SHP77 (cell line): ENCODE measurements around the gene AGXT2.
"Not testable (repeated sequence)": the region's sequence is repeated elsewhere in the genome, so short reads cannot be mapped to it uniquely, and the experiment has no call there.

Experiments used
- DNase-seq, 2 experiments: peaks; one replicate each; lab custom pipeline; 2025; lab: John Stamatoyannopoulos, UW

AGXT2 gene

DNA sequence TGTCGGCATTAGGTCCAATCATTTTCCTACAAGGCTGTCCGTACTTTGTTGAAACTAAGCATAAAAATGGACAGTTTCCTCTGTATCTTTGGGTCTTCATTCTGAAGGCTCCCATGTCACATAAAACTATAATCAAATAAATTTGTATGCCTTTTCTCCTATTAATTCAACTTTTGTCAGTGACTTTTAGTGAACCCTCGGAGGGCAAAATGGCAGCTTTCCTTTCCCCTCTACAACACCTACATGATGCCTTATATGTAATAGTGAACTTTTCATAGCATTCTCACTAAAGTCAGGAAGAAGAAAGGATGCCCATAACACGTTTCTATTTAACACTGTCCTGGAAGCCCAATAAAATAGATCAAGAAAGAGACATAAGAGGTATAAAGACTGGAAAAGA, 5.1 kb upstream of the AGXT2 start:
- no peak for DNase-seq

DNA sequence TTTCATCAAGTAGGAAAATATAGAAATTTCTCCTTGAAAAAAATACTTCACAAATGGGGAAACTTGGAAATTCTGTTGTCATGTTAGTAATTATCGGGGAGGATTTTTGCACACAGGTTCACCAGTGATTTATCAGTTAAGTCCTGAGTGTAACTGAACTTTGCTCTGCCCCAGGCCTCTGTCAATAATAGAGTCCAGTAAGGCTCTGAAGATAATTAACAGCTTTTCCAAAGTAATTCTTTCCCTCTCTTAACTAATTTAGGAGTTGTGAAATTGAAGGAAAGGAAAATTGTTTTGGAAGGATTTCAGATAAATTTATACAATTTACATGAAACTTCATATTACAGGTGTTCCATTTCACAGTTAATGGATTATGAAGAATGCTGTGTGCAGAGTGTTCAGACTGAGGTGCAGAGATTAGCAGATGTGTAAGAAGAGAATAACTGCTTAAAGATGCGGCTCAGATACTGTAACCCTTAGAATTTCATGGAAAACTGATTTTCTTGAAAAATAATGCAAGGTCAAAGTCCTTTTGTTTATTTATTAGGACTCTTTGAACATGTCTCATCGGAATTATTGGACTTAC, 2.9 kb upstream of the AGXT2 start:
- no peak for DNase-seq

DNA sequence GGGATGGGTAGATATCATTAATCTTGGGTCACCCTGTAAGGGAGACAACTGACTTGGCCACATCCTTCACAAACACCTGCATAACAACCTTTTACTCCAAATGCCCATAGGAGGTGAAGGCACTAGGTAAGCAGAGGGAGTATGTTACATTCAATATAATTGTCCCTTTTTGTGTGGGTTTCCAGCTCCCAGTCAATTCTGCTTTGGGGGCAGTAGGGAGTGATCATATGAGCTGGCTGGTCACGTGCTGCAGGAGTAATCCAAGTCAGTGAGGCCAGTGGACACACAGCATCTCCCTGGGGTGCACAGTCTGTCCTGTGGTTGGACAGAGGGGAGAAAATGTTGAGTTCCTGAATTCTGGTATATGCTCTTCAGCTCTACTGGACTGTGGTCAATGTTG, 1.2 kb upstream of the AGXT2 start:
- DNase-seq: no peak

DNA sequence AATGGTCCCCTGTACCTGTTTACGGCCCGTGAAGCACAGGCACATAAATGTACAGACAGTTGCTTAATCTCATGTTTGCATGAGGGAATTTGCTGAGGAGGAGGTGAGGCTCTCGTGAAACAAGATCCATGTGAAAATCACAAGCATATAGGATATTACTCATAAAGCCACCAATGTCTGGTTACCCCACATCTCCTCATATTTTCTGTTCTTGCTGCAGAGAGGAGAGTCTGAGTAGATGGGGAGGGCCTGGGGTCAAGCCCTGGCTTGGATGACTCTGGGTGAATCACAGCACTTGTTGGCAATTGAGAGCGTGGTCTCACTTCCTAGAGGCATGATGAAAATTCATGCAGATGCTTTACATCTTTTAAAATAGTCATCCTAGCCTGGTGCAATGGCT, 975 bp downstream of the AGXT2 start:
- no peak for DNase-seq

DNA sequence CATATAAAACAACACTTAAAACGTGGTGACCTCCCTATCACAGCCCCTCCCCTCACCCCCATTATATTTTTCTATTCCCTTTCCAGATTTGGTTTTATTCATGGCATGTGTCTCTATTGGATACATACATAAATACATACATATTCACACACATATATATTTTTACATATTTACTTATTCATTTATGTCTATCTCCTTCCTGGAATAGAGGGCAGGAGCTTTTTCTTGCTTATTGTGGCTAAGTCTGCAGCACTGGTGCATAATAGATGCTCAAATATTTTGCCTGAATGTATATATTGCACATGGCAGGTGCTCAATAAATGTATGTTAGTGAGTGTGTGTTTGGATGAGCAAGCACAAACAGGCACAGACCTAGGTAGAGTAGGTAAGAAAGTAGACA, 2.5 kb downstream of the AGXT2 start:
- no peak for DNase-seq

DNA sequence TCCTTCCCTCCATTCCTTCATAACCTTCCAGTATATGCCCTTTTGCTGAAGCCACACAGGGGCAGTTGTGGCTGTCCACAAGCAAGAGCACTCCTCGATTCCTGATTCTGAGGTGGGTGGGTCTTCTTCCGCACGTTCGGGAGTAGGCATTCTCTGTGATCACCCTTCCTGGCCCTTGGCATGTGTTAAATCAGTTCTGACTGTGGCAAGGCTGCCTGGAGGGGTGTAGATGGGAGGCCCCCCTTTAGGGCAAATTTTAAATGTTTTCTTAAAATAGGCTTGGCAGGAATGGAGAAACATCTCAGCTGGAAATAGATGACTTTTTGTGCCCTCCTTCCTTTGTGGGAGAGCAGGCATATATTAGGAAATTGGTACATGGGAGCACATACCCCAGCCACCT, 3.1 kb downstream of the AGXT2 start:
- DNase-seq: no peak

DNA sequence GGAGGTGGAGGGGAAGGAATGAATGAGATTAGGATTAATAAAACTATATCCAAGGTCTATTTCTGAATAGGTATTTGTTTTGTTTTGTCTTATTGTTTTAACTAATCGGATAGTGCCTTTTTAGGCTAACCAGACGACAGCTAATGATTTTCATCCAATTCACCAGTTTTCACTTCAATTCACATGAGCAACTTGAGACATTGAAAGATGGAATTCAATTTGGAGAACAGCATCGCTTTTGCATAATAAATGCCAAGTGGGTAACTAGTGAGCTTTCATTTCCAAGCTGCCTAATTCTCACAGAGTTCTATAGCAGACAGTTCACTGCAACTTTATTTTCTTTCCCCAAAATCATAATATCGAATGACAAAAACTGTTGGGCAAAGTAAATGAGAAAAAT, 5.0 kb downstream of the AGXT2 start:
- DNase-seq: no peak

DNA sequence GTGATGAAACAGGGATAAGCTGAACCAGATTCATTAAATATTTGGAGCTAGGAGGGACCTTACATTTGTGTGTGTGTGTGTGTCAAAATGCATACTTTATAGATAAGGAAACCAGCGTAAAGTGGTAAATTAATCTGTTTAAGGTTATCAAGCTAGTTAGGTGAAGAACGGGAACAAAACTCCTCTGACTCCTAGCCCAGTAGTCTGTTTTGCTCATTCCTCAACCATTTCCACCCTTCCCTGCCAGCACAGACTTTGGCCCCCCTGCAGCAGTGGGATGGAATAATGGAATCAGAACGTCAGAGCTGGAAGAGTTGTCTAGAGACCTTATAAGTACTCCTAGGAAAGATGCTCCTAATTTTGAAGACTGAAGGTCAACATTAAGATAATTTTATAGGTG, 6.5 kb downstream of the AGXT2 start:
- DNase-seq: no peak

DNA sequence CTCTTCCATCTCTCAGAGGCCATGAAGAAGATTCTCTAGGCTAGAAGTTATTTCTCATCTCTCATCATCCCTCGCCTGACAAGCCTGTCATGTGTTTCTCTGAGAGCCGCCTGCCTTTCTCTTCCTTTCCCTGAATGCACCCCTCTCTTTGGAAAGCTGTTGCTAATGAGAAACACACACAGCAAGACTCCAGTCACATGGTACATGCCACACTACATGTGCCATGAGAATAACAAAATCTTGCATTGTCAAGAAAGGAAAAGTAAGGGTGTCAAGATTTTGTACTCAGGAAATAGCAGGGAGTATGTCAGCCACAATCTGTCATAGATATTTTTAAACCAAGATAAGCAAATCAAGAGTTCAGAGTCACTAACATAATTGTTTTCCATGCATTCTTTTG, 8.9 kb downstream of the AGXT2 start:
- no peak for DNase-seq

DNA sequence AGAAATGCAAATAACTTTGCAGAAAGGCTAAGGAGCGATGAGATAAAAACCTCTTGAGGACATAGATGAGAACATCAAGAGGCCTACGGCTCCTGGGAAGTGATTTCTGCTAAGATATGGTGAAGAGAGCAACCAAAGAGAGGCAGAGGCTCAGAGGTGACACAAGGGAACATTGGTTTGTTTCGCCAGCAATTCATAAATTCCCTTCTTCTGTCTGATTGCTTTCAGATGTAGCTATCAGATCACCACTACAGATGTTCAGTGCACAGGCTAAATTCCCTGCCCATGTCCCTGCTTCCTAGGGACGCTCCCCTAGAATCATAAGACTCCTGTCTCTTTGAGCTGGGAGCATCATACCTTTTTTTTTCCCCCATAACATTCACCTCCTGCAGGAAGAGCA, 11.2 kb downstream of the AGXT2 start:
- DNase-seq: no peak

DNA sequence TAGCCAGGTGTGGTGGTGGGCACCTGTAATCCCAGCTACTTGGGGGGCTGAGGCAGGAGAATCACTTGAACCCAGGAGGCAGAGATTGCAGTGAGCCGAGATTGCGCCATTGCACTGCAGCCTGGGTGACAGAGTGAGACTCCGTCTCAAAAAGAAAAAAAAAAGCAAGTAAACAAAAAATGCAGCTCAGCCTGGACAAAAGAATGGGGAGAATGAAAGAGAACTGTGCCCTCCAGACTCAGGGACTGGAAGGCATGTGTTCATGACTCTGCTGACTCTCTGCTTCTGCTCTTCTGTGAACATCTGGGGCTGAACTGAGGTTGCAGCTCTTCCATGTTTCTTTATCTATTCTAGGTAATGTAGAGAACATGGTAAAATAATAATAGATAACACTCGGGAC, 11.8 kb downstream of the AGXT2 start:
- not testable (repeated sequence) for DNase-seq

DNA sequence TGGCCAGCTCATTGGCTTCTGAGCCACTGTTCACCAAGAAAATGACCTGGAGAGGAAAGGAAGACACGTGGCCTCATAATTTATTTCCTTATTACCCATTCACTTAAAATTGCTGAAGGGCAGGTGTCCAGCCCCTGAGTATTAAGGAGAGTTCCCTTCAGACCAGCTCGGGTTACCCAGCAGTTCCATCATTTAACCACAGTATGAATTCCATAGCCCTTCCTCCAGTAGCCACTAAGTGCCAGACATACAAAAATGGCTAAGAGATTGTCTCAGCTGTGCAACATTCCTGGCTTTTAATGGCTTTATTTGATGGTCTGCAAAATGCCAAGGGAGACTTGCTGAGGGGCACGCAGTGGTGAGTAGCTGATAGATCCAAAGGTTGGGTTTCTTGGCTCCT, 12.5 kb downstream of the AGXT2 start:
- no peak for DNase-seq

DNA sequence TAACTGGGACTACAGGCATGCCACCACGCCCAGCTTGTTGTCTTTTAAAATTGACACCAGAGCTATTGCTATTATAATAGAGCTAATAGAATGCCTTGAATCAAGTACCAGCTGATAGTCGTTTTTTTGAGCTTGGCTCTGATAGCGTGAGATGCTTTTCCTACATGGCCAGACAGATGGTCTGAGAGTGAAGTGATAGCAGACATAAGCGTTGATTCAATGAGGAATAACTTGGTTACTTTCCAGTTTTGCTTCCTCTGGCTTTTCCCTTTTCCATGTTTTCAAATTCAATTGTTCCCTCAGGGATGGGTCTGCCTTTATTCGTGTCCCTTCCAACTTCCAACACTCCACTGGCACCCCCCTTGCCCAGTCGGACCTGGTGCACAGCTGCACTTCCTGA, 15.4 kb downstream of the AGXT2 start:
- no peak for DNase-seq

DNA sequence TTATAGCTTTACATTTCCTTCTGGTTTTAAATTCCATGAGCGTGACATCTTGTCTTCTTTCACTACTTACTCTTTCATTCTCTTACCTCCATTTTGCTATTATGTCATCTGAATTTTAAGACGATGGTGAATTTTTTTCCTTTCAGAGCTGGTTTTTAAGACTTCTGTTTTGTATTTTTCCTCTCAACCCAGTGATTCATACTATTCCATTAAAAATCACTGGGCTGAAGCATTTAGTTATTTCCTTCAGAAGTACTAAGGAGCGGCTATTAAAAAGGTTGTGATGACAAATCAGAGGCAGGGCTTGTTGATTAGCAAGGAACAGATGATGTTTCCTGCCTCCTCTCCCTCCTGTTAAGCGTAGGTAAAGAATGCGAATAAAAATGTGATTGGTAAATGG, 16.5 kb downstream of the AGXT2 start:
- no peak for DNase-seq

DNA sequence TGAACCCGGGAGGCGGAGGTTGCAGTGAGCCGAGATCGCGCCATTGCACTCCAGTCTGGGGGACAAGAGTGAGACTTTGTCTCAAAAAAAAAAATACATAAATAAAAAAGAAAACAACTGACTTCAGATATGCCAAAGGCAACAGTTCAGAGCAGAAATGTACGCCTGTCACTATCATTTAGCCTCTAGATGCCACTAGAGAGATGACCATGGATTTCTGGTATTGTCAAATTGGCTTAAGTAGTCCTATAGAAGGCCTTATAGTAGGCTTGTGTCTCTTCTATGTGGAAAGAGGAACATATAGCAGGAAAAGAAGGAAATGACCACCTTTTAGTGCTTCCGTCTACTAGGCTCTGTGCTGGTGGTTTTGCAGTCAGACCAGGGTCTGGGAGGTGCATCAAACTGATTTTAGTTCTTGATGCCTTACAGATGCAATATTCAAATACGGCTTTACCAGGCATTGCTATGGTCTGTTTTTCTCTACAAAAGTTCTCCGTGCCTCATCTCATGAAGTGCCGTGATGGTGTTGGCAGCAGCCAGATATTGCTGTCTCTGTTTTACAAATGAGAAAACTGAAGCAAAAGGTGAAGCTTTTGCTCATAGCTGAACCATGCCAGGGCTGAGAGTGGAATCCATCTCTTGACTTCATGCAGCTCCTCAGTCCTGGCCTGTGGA, 17.2 kb downstream of the AGXT2 start:
- DNase-seq: no peak

DNA sequence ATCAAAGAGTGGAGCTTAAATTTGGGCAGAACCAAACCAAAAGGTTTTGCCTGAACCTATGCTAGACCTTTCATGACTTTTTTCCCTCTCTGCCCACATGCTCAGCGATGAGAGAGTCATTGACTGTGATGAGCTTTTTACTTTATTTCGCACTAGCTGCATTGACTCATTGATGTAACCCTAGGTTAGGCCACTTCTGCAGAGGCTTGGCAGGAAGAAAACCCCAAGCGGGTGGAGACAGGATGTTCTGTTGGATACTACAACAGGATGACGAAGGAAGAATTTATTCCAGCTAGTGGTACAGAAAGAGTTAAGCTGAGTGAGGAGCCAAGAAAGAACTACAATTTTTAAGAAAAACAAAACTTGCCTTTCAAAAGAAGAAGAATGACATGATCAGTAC, 18.4 kb downstream of the AGXT2 start:
- no peak for DNase-seq

DNA sequence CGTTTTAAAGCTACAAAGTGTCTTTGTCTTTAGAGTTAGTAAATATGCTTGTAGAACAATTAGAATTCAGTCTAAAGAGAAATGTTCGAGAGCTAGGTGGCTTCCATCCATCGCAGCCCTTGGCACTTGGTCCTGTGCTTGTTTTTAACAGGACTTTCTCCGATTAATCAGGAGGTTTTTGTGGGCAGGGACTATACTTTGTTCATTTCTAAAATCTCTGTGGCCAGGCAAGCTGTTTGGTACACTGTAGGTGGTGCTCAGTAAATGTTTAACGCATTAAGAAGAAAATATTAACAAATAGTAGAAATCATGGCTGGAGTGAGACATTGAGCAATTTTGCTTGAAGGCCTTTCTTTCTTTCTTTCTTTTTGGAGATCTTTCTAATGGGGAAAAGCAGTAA, 20.8 kb downstream of the AGXT2 start:
- DNase-seq: no peak

DNA sequence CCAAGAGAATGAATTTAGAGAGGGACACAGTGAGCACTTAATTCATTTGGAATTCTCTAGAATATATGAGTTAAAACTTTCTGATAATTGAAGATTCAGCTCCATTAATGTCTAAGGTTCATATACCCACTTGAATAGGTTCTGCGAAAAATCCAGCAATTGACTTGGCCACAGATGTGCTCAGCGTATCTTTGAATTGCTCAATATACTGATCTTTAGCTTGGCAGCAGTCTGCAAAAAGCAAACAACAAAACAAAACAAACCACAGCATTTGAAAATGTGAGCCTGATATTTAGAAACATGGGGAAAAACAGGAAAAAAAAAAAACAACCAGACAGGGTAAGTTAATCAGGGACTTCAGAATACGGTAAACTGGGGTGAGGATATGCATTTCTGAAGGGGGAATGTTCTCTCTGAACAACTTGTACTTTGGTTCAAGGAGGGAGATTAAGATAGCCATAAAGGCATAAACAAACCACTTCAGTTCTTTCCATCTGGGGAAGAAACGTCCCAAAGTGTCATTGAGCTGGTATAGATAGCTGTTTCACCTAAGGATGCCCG, 21.4 kb downstream of the AGXT2 start:
- no peak for DNase-seq

DNA sequence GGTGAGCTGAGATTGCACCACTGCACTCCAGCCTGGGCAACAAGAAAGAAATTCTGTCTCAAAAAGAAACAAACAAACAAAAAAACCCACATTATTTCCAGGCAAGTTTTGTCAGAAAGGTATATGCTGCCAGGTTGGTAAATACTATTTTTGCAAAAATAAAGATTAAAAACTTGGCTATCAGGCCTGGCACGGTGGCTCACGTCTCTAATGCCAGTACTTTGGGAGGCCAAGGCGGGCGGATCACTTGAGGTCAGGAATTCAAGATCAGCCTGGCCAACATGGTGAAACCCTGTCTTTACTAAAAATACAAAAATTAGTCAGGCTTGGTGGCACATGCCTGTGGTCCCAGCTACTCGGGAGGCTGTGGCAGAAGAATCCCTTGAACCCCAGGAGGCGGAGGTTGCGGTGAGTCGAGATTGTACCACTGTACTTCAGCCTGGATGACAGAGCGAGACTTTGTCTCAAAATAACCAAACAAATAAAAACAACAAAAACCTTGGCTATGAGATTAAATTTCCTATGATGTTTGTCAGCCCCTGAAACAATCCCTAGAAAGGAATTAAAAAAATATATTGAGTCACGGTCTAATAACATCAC, 22.7 kb downstream of the AGXT2 start:
- no peak for DNase-seq

DNA sequence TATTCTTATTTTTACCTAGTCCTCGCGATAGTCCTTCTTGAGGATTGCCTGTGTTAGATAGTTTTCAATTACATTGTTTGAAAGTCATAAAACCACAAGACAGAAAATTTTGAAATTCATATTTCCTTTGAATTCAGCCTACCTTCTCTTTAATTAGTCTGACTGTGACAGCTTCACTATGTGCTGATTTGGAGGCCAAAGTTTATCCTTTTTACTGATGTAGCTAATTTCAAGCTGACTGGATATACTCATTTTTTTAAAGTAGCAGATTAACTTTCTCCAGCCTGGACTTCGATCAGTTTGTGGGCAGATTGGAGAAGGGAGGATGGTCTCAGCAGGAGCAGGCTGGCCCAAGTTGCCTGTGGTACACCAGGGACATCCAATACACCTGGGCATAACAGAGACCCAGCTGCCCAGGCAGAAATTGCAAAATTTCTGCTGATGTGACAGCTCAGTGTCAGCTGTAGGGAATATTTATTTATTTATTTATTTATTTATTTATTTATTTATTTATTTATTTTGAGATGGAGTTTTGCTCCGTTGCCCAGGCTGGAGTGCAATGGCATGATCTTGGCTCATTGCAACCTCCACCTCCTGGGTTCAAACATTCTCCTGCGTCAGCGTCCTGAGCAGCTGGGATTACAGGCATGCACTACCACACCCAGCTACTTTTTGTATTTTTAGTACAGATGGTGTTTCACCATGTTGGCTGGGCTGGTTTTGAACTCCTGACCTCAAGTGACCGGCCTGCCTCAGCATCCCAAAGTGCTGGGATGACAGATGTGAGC, 24.2 kb downstream of the AGXT2 start:
- no peak for DNase-seq

DNA sequence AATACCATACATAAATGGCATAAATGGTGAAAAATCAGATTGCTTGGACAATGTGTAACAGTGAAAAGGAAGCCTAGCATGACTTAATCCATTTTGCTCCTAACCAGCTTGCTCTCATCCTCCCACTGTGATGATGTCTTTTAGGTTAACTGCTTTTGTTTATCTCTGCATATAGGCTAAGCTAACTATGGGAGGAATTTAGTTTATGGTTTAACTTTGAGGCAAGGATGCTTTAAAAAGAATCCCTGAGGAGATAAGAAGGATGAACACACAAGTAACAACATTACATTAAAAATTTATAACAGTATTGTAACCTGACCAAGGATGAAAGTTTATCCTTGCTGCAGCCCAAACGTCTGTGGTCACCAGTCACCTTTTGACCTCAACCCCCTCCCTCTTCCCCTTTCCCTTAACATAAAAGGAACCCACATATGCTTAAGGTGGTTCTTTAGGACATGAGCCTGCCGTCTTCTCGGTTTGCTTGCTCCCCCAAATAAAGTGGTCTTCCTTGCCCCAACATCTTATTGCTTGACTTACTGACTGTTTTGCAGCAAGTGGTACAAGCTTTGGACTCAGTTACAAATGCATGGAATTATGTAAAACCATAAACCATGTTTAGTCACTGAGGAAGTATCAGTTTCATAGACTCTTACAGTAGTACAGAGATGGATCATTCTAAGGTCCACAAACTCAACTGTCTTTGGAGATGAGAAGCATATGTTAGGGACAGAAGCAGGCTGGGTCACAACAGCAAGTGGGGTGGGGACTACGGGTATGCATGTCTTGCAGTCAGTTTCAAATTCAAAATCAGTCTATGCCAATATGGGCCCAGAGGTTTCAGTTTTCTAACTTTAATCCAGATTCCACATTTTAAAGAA, 31.3 kb downstream of the AGXT2 start:
- DNase-seq: no peak

DNA sequence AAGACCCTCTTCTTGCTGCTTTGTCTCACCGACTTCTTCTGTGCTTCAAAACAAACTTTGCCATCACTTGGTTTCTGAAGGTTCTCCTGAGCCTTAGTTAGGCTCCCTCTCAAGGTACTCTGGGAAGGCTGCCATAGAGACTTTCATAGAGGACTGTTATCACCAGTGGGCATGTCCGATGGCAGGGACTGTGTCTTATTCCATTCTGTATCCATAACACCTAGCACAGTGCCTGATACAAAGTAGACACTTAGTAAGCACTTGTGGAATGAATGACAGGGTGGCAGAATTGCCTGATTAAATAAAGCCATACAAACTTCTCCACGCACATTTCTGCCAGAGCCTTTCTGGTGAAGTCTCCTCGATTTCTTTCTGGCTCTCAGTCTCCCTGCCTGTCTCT, 32.7 kb downstream of the AGXT2 start:
- DNase-seq: no peak
